AG10803 (cell line): ENCODE results near the gene DDX55.

ENCODE experiments used
- DNase-seq: peaks from one replicate; pipeline ENCODE4 v3.0.0; 2010; ENCODE audit warnings: low read depth
- H3K4me3 ChIP-seq: 2 replicates; pipeline ENCODE4 v1.5.1; 2011; ENCODE audit warnings: mild to moderate bottlenecking, low read length, control low read depth
- CTCF ChIP-seq: conservative IDR thresholded peaks from 2 replicates; pipeline ENCODE4 v1.5.1; 2011; ENCODE audit warnings: mild to moderate bottlenecking, low read length, control low read depth, inconsistent platforms

The DDX55 gene

GRCh38 chr12:123657211-123657610, 55.3 kb downstream of the DDX55 start:
- no peak for TF ChIP-seq CTCF
- DNase-seq, result no peak
- H3K4me3 ChIP-seq, result no peak overlapping the region

GRCh38 chr12:123659996-123660727, 58.3 kb downstream of the DDX55 start:
- peak; percentile 88 for DNase-seq
- TF ChIP-seq CTCF, result no peak
- no peak overlapping the region for H3K4me3 ChIP-seq

- DNase-seq, result no peak
- H3K4me3 ChIP-seq, result no peak overlapping the region
- TF ChIP-seq CTCF, result no peak
Observed at GRCh38 chr12:123667771-123668170, 65.9 kb downstream of the DDX55 start.
